Ovary (tissue), 9 donors: ENCODE data around the gene NOC4L. TPM values are rescaled to one million over a fixed set of nuclear protein-coding genes. Genes with fewer than 3 reads are reported as not detected.
A peak's percentile ranks its signal among the peaks of the same experiment; 100 is the strongest.

Source experiments
- DNase-seq, 5 donors: peaks; one replicate each; pipeline ENCODE4 v3.0.0-alpha.2; 2019 to 2020
- H3K27ac ChIP-seq, 2 donors: fragments of 200-600 bp; one replicate each; pipeline versions ENCODE4 v1.5.1 to v1.8.0; 2019 to 2022
- H3K27me3 ChIP-seq: fragments of 200-600 bp; one replicate; pipeline ENCODE4 v1.8.0; 2022
- H3K36me3 ChIP-seq: fragments of 200-600 bp; sonication (generic); one replicate; pipeline ENCODE4 v1.5.1; 2019
- H3K4me1 ChIP-seq: one replicate; pipeline ENCODE4 v1.8.1; 2013; ENCODE audit warnings: mild to moderate bottlenecking, moderate library complexity; ENCODE audit not compliant: insufficient read depth
- H3K4me3 ChIP-seq: fragments of 200-600 bp; sonication (generic); one replicate; pipeline ENCODE4 v1.5.1; 2017
- H3K9me3 ChIP-seq, 2 donors: fragments of 200-600 bp in 1 of 2; sonication (generic) in 1 of 2; one replicate each; pipeline versions ENCODE4 v1.5.1 to v1.8.1; 2013 to 2019; ENCODE audit warnings: mild to moderate bottlenecking in 1 of 2, moderate library complexity in 1 of 2
- CTCF ChIP-seq, 3 donors: fragments of 450-650 bp in 2 of 3; fragments of 200-600 bp in 1 of 3; IDR thresholded peaks; one replicate each; pipeline versions ENCODE4 v1.5.1 to v1.8.0; 2016 to 2022; ENCODE audit warnings: antibody characterized with exemption in 3 of 3, mild to moderate bottlenecking in 1 of 3
- EP300 ChIP-seq: sonication (generic); formaldehyde crosslinking; IDR thresholded peaks from one replicate; pipeline ENCODE4 v1.6.1; 2017; ENCODE audit warnings: antibody characterized with exemption
- POLR2A ChIP-seq: fragments of 450-650 bp; IDR thresholded peaks from one replicate; pipeline ENCODE4 v1.6.1; 2017; ENCODE audit warnings: antibody characterized with exemption, mild to moderate bottlenecking, moderate library complexity
- WGBS, 3 donors: extraction: QIAGEN DNeasy Blood & Tissue Kit in 1 of 3; methylation state at CpG; one replicate each; pipeline versions ENCODE4 v1.1.5 to v1.1.7; 2013 to 2017; 5-methylcytosine and 5-hydroxymethylcytosine counted together
- intact Hi-C, 4 donors: fragments of 100-400 bp; cut with DNase I; formaldehyde crosslinking; loops; one replicate each; pipeline versions ENCODE4 v1.11.0 to v1.15.1; 2022 to 2023
- polyA plus RNA-seq, 2 donors: library from polyadenylated mRNA; stranded (reverse); fragments of 200-250 nt in 1 of 2; fragments of 350-450 nt in 1 of 2; fragmentation: Illumina TruSeq in 1 of 2; extraction: RNeasy Lipid Tissue Mini Kit (QIAGEN cat#74804) in 1 of 2; gene quantifications; one replicate each; pipeline ENCODE4 v1.2.3, GENCODE V29; 2013 to 2014
- total RNA-seq, 7 donors: library from RNA; depleted of rRNA in 2 of 7; stranded (reverse); fragments of >200 nt in 2 of 7; fragmentation: NEBNext Ultra II Directional in 3 of 7; extraction: Animal tissue kit (Norgen Biotek cat#: 25700) in 3 of 7; gene quantifications; one replicate each; pipeline versions ENCODE4 v1.1.0 to v1.2.4, GENCODE V29; 2016 to 2023
- donor health status: DM: no; HTN: no; CAD: no; lungs with moderate emphysema.
- donor health status: DM: no; HTN: no; CAD: no.
- donor health status: Bipolar disorder and iron deficiency.
- donor health status: DM: yes; HTN: yes; CAD: no.
- donor health status: DM: no; HTN: no; CAD: no.
- donor health status: DM: yes; HTN: yes; CAD: no.

NOC4L gene
- total and polyA plus RNA-seq, 9 donors = 1.2 to 24.6 (median 18.5) TPM

DNA sequence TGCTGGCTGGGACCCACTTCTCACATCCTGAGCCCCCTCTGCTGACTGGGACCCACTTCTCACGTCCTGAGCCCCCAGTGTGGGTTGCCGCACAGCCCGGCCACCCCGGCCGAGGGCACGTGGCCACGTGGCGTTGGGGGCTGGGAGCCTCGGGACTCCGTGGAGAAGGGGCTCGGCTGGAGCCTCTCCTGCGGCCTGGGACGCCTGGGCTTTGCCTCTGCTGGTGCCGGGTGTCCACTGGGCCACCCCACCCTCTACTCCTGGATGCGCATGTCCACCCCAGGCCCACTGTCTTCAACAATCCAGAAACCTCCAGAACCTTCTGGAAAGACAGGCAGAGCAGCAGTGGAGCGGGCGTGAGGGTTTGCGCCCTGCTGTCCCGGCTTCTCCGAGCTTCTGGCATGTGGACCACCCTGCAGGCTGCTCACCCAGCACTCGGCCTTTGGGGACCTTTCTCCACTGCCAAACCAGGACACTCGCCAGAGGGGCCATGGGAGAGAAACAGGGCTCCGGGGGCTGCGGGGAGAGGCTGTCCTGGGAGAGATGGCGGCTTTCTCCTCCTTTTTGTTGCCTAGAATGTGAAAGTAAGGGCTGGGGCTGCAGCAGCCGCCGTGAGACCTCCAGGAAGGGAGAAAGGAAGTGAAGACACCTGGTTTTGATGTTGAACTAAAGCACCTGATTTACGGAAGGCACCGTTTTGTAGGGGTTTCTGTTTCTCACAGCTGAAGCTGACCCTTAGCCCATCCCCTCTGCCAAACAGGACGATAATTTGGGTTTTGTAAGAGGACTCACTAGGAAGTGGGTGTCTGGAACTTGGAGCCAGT, 30.0 kb downstream of the NOC4L start:
- peak in 1 of 5 donors; percentile 9 for DNase-seq
- TF ChIP-seq CTCF (IDR thresholded peaks at IDR 0.05) = no peak
- TF ChIP-seq POLR2A = no peak
- no peak for TF ChIP-seq EP300
- H3K9me3 ChIP-seq = no peaks in the 10 kb centered on the region
- no peaks in the 10 kb centered on the region for H3K27me3 ChIP-seq
- H3K36me3 ChIP-seq = no peaks in the 10 kb centered on the region
- no peak overlapping the region for H3K4me3 ChIP-seq
- intact Hi-C loops = no loop called here
- no peak overlapping the region for H3K27ac ChIP-seq
- 73 to 78% (median 78%) methylated on average over 30 of the region's 30 CpGs for WGBS, 3 donors
- H3K4me1 ChIP-seq = no peaks in the 10 kb centered on the region

- no peaks in the 10 kb centered on the region for H3K4me1 ChIP-seq
- WGBS, 3 donors = 51 to 64% (median 62%) methylated on average over 22 to 25 of the region's 25 CpGs
- no peaks in the 10 kb centered on the region for H3K9me3 ChIP-seq
- intact Hi-C loops = no loop called here
- H3K4me3 ChIP-seq = no peak overlapping the region
- no peak for DNase-seq
- H3K36me3 ChIP-seq = no peaks in the 10 kb centered on the region
- H3K27ac ChIP-seq = no peak overlapping the region
- TF ChIP-seq EP300 (no peak), CTCF (IDR thresholded peaks at IDR 0.05) (no peak), POLR2A (no peak)
- no peaks in the 10 kb centered on the region for H3K27me3 ChIP-seq
These were observed 30.7 kb downstream of the NOC4L start for GRCh38 chr12:132174839-132175490.

GRCh38 chr12:132175496-132176384, 31.5 kb downstream of the NOC4L start:
- H3K27me3 ChIP-seq = no peaks in the 10 kb centered on the region
- H3K4me1 ChIP-seq = no peaks in the 10 kb centered on the region
- no peaks in the 10 kb centered on the region for H3K9me3 ChIP-seq
- DNase-seq = no peak
- H3K4me3 ChIP-seq = no peak overlapping the region
- no peak overlapping the region for H3K27ac ChIP-seq
- H3K36me3 ChIP-seq = no peaks in the 10 kb centered on the region
- intact Hi-C loops = no loop called here
- no peak for TF ChIP-seq CTCF (IDR thresholded peaks at IDR 0.05)
- no peak for TF ChIP-seq POLR2A
- no peak for TF ChIP-seq EP300
- 40 to 59% (median 46%) methylated on average over 26 to 35 of the region's 35 CpGs for WGBS, 3 donors

GRCh38 chr12:132176385-132176919, 32.2 kb downstream of the NOC4L start:
- Histone ChIP-seq H3K27ac (no peak overlapping the region), H3K4me3 (no peak overlapping the region), H3K27me3 (no peaks in the 10 kb centered on the region), H3K9me3 (no peaks in the 10 kb centered on the region), H3K36me3 (no peaks in the 10 kb centered on the region), H3K4me1 (no peaks in the 10 kb centered on the region)
- TF ChIP-seq EP300 (no peak), POLR2A (no peak), CTCF (IDR thresholded peaks at IDR 0.05) (no peak)
- DNase-seq = no peak
- intact Hi-C loops = no loop called here
- WGBS, 3 donors = 64 to 73% (median 71%) methylated on average over 19 of the region's 19 CpGs
